NCI-H1694 treated with DMSO at 0.1 percent for 48 hours (cell line): ENCODE measurements around the gene SDHB.
"Not testable (repeated sequence)": the region's sequence is repeated elsewhere in the genome, so short reads cannot be mapped to it uniquely, and the experiment has no call there.

ENCODE experiments used
- DNase-seq: peaks from one replicate; lab custom pipeline; 2025; lab: John Stamatoyannopoulos, UW

Gene SDHB

DNA sequence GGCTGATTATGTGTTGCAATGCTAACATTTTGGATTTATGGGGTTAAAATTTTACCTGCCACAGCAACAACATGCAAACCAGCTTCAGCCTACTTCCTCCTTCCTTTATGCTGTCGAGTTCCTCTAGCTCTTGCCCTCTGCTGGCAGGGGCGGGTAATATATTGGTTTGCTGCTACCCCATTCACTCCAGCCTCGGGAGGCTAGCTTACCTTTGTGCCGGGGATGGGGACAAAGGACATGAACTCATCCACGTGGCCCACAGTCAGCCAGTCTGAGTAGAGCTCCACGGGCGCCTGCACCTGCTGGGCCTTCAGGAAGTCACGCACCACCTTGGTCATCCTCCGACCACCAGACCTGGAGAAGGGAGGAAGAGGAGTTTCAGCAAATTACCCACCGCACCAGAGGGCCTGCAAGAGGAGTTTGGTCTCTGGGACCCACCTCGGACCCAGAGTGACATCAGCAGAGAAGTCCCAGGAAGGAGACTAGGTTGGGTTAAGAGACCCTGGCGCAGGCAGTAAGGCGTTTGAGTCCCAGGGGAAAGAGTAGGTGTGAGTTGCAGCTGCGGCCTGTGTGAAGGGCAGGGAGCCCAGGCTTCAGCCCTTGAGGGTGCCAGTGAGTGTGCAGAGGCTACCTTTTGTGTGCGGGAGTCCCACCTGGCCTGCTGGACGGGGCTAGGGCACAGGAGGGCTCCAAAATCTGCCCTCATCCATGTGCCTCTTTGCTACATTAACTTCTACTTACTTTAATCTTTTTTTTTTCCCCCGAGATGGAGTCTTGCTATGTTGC is 21.8 kb upstream of the SDHB start:
- no peak for DNase-seq

- no peak for DNase-seq
These were observed 18.0 kb upstream of the SDHB start for GRCh38 chr1:17071794-17072193.

DNA sequence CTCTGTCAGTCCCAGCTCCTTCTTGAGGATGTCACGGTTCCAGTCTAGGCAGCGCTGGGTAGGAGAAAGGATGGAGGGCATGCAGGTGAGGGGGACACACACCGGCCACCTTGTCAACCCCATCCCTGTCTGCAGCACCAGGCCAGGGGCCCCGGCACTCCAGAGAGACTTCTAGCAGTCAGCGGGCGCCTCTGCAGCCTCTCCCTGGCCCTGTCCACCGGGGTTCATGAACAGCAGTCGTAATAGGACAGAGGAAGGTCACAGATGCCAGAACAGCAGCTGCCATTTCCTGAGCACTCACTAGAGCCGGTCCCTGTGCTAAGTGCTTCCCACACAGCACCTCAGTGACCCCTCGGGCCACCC is 16.3 kb upstream of the SDHB start:
- no peak for DNase-seq

DNA sequence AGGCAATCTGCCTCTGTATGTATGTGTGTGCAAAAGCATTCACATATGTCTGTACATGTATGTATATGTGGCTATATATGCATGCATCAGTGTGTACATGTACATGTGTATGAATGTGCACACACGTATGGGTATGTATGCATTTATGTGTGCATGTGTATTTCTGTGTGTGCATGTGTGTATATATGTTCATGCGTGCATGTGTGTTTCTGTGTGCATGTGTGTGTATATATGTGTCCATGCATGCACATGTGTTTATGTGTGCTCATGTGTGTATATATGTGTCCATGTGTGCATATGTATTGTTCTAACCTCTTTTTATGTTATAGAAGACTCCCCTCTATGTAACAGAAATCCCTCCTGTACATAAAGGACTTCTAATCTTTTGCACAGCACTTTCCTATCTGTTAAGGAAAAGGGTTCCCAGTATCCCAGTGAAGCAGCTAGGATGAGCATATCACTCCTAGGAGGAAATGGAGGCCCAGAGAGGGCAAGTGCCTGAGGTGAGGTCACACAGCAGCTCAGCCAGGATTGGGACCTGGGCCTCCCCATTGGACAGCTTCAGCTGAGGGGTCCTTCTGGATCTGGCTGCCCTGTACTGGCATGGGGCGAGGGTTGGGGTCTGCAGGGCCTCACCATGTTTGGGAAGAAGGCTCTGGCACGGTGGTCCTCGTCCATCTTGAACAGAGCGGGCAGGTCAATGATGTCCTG is 15.8 kb upstream of the SDHB start:
- no peak for DNase-seq

- DNase-seq = no peak
These were observed 15.0 kb upstream of the SDHB start for GRCh38 chr1:17068789-17069188.

GRCh38 chr1:17067465-17068240 is 13.8 kb upstream of the SDHB start:
- DNase-seq = no peak

- no peak for DNase-seq
These were observed 13.2 kb upstream of the SDHB start for GRCh38 chr1:17067069-17067426.

DNA sequence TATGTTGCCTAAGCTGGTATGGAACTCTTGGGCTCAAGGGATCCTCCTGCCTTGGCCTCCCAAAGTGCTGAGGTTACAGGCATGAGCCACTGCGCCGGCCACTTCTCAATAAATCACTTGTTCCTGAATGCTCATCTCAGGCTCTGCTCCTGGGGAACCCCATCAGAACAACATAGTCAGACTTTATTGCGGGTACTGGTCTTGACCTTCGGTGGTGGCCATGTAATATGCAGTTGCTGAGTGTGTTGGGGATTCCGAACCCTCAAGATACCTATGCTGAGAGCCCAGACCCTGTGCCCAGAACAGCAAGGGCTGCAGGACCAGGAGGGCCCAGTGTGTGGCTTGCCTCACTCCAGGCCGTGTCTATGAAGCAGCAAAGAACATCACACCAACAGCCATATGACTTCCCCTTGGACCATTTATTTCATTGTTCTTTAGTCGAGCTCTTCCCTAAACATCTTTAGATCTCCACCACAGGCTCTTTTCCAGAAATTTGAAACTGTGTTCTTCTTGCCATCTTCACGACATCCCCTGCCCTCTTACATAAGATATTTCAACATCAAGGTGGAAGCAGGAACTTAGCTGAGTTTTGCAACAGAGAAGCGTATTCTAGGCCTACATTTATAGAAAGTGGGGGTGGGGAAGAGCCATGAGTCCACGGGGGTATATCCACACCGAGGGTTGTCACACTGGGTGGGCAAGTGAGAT is 12.7 kb upstream of the SDHB start:
- no peak for DNase-seq

DNA sequence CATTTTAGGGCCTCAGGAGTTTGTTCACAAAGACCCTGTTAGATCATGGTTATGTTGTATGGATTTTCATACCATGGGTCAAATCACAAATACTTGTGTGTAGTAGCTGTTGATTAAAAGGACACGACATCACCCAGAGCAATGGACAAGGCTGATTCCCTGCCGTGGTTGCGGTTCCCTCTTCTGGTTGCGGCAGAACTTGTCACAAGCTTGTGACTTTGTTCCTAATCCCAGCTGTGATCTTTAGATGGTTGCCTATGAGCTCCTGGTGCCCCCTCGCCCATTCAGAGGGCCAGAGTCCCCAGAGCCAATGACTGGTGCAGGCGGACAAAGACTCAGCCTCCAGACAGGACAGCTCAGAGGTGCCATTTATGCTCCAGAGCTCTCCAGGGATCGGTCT is 11.8 kb upstream of the SDHB start:
- DNase-seq = no peak

DNA sequence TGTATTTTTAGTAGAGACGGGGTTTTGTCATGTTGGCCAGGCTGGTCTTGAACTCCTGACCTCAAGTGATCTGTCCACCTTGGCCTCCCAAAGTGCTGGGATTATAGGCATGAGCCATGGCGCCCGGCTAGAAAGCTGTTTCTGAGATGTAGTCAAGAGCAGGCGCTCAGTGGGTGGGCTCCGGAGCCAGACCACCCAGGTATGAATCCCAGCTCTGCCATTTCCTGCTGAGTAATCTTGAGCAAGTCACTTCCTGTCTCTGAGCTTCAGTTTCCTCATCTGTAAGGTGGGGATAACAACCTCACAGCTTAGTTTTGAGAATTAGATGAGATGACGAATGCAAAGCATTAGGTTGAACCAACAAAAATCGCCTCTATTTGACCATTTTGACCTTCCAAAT is 8.9 kb upstream of the SDHB start:
- DNase-seq = not testable (repeated sequence)

- no peak for DNase-seq
These were observed 8.1 kb upstream of the SDHB start for GRCh38 chr1:17061892-17062291.

DNA sequence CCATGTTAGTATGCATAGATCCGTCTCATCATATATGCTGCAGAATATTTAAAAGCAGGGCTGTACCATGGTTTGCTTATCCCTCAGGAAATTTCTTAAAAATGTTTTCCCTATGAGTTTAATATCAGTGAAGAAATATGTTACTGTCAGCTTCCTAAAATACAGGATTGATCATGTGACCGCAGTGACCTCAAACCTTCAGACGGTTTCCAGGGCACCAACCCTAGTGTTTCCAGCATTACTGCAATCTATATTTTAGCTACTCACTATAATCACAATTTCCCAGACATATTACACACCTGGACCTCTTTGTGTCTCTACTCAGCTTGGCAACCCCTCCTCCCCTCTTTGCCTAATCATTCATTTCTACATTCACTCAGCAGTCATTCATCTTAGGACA is 7.7 kb upstream of the SDHB start:
- no peak for DNase-seq

GRCh38 chr1:17060306-17060749 is 6.5 kb upstream of the SDHB start:
- DNase-seq = no peak

DNA sequence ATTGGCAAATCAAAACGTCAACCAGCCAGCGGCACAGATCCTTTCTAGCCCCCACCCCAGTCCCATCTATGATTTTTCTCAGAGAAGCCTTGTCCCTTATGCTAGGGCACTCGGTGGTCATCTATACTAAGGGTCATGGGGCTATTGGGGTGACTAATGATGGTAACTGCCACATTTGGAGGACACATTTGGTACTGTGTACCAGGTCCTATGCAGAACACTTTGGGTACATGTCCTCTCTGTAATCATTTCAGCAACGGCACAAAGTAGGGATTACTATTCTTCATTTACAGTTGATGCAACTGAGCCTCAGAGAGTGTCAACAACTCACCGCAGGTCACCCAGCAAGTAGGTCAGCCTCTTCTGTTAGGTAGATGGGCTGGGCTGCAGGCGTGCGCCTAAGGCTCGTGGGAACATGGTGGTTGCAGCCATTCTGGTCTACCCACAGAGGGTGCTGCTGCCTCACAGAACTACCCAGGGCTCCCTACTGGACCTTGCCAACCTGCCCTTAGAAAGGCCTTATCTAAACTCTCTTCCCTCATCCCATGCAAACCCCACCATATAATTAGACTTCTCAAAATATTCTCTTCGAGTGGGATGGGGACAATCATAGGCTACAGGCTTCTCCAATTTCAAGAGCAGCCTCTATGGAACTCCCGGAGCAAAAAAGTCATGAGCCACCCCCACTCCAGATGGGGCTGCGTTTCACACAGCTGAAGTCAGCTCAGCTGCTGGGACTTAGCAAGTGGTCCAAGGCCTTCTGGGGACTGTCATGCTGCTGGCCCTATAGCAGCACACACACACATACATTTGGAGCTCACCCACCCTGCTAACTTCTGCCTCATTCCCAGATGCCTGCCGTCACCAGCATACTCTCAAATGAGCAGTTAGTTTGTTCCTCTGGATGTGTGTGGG is 5.8 kb upstream of the SDHB start:
- peak; percentile 71 for DNase-seq

GRCh38 chr1:17056551-17056950 is 2.7 kb upstream of the SDHB start:
- DNase-seq = no peak

- DNase-seq = no peak
These were observed 2.0 kb upstream of the SDHB start for GRCh38 chr1:17055801-17056200.

GRCh38 chr1:17053086-17053684 is 647 bp downstream of the SDHB start:
- no peak for DNase-seq

GRCh38 chr1:17052641-17053040 is 1.2 kb downstream of the SDHB start:
- no peak for DNase-seq

GRCh38 chr1:17052038-17052437 is 1.8 kb downstream of the SDHB start:
- DNase-seq = no peak

- DNase-seq = no peak
These were observed 5.9 kb downstream of the SDHB start for GRCh38 chr1:17047924-17048323.

DNA sequence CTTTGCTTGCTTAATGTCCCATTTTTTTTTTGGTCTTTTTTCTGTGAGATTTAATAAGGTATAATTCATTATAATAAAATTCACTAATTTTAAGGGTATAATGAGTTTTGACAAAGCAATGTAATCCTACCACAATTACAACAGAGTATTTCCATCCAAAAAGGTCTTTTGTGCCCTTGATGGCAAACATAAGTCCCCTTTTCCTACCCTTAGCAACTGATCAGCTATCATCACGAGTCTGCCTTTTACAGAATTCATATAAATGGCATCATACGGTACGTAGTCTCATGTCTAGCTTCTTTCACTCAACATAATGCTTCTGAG is 7.5 kb downstream of the SDHB start:
- no peak for DNase-seq
